ENCODE measurements around the gene COA7.
A peak's percentile ranks its signal among the peaks of the same experiment; 100 is the strongest.

Gene COA7

DNA sequence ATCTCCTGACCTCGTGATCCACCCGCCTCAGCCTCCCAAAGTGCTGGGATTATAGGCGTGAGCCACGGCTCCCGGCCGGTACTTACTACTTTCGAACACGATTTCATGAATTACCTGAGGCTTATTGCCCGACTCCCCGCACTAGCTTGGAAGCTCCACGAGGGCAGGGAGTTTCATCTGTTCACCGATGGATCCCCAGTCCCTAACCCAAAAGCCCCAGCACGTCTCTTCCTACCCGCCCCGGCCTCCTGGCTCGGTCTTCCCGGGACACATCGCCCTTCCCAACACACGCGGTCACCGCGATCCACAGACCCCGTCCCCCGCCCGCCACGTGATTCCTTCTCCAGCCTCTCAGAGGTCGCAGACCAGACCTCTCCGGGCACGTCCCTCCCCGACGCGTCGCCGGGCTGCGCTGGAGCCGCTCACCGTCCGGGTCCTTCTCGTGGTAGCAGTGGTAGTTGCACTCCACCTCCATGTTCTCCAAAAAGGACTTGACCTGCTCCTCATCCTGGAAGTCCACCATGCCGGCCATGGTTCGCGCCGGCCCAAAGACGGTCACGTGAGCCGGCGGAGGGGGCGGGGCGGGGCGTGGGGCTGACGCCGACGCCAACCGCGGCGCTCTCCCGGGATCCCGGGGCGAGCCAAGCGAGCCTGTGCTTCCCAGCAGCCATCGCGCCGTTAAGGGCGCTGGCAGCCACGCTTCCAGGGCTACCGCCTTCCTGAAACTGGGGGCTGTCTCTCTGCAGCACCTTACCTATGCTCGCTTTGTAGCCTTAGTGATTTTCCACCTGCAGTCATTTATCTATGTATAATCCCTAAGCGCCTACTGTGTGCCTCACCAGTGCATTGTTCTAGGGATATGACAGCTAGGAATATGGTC is at the start of gene COA7:
Gene COA7 (minus strand): TSS at position 553 of the 880 bp plus-strand sequence. CDS start 21 bp downstream, at position 532.
- DNase-seq (ENCODE audit: low spot score) = peak; percentile 86
- in situ Hi-C loops (cut with MboI; ENCODE audit: low sequenced_read_pairs, unreplicated experiment) = loop anchor here (25.0 kb wide), 1 partner anchor 561 kb away; the partner anchor contains the start of gene ZFYVE9
- TF ChIP-seq, protein P1, sequence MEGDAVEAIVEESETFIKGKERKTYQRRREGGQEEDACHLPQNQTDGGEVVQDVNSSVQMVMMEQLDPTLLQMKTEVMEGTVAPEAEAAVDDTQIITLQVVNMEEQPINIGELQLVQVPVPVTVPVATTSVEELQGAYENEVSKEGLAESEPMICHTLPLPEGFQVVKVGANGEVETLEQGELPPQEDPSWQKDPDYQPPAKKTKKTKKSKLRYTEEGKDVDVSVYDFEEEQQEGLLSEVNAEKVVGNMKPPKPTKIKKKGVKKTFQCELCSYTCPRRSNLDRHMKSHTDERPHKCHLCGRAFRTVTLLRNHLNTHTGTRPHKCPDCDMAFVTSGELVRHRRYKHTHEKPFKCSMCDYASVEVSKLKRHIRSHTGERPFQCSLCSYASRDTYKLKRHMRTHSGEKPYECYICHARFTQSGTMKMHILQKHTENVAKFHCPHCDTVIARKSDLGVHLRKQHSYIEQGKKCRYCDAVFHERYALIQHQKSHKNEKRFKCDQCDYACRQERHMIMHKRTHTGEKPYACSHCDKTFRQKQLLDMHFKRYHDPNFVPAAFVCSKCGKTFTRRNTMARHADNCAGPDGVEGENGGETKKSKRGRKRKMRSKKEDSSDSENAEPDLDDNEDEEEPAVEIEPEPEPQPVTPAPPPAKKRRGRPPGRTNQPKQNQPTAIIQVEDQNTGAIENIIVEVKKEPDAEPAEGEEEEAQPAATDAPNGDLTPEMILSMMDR (IDR thresholded peaks at IDR 0.05; ENCODE audit: borderline replicate concordance, control extremely low read depth, extremely low read depth, insufficient read depth, missing control alignments) = no peak

DNA sequence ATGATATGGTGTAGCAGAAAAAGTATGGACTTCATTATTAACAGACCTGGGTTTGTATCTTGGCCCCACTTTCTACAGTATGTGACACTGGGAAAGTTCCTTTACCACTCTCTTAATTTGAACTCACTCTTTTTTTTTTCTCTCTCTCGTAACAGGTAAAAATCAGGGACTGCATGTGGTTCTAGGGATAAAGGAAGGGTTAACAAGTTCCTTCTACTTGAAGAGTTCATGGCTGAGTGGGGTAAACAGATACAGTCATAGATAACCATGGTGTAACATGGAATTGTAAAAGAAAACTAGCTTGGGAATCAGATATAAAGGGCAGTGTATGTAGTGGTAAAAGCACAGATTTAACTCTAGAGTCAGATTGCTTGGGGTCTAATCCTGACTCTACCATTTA is 49.3 kb upstream of the COA7 start:
- TF ChIP-seq, protein P1 (IDR thresholded peaks at IDR 0.05; ENCODE audit: borderline replicate concordance, control extremely low read depth, extremely low read depth, insufficient read depth, missing control alignments) = no peak
- DNase-seq (ENCODE audit: low spot score) = no peak
- in situ Hi-C loops (cut with MboI; ENCODE audit: low sequenced_read_pairs, unreplicated experiment) = no loop called here

DNA sequence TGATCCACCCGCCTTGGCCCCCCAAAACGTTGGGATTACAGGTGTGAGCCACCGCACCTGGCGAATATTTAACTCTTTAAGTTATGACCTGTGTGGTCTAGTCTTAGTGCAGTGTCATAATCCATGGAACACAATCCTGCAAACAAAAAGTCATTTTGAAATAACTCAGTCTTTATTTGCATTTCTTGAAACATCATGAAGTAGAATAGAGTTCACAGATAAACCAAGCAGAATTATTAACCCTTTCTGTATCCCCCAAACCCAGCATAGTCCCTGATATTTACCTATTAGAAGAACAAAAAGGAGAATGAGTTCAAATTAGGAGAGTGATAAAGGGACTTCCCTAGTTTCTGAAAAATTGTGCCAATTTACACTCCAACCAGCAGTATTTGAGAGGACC is 48.0 kb upstream of the COA7 start:
- in situ Hi-C loops (cut with MboI; ENCODE audit: low sequenced_read_pairs, unreplicated experiment) = no loop called here
- no peak for DNase-seq (ENCODE audit: low spot score)
- TF ChIP-seq, protein P1 (IDR thresholded peaks at IDR 0.05; ENCODE audit: borderline replicate concordance, control extremely low read depth, extremely low read depth, insufficient read depth, missing control alignments) = no peak

DNA sequence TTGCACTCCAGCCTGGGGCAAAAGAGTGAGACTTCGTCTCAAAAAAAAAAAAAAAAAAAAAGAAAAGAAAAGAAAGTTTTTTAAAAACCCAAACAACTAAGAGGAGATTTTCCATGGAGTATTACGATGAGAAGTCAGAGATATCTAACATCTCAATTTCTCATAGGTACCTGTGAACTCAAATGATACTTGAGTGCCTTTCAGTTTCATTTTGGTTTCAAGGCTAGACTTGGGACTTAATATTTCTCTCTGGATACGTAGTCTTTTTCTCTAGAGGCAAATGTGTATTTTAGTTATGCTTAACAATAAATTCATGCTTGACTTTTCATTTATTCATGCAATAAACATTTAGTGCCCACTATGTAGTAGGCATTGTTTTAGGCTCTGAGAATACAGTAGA is 43.1 kb upstream of the COA7 start:
- DNase-seq (ENCODE audit: low spot score) = no peak
- TF ChIP-seq, protein P1 (IDR thresholded peaks at IDR 0.05; ENCODE audit: borderline replicate concordance, control extremely low read depth, extremely low read depth, insufficient read depth, missing control alignments) = no peak

DNA sequence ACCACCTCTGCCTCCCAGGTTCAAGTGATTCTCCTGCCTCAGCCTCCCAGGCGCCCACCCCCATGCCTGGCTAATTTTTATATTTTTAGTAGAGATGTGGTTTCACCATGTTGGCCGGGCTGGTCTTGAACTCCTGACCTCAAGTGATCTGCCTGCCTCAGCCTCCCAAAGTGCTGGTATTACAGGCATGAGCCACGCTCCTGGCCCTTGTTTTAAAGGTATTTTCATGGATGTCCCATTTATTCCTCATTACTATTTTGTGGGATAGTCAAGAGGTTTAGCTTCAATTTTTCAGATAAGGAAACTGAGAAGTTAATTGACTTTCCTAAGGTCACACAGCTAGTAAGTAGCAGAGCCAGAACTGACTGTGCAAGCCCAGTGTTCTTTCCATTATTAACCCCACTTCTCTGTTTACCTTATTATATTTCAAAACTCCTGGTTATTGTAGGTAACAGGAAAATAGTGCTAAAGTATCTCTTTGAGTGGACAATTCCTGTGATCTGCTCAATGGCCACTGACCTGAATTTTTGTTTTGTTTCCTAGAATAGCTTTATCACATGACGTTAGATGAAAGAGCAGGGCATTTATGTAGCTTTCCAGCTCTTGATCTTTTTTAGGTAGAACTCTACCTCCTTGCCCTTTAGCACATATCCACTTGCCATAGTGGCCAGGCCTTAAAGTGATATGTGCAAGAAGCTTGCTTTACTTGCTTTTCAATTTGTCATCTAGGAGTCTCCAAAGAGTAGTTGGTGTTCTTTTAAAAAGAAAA is 41.7 kb upstream of the COA7 start:
- in situ Hi-C loops (cut with MboI; ENCODE audit: low sequenced_read_pairs, unreplicated experiment) = no loop called here
- TF ChIP-seq, protein P1 (IDR thresholded peaks at IDR 0.05; ENCODE audit: borderline replicate concordance, control extremely low read depth, extremely low read depth, insufficient read depth, missing control alignments) = no peak
- no peak for DNase-seq (ENCODE audit: low spot score)

More for the DNA sequence above, 43.1 kb upstream of the COA7 start:
- in situ Hi-C loops (cut with MboI; ENCODE audit: low sequenced_read_pairs, unreplicated experiment) = no loop called here

DNA sequence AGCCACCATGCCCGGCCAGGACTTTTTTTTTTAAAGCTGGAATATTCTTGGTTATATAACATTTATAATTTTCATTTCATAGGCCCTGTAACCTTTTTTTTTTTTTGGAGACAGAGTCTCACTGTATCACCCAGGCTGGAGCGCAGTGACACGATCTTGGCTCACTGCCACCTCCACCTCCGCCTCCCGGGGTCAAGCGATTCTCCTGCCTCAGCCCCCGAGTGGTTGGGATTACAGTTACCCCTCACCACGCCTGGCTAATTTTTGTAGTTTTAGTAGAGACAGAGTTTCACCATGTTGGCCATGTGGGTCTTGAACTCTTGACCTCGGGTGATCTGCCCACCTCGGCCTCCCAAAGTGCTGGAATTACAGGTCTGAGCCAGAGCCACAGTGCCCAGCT is 40.7 kb upstream of the COA7 start:
- in situ Hi-C loops (cut with MboI; ENCODE audit: low sequenced_read_pairs, unreplicated experiment) = no loop called here
- TF ChIP-seq, protein P1 (IDR thresholded peaks at IDR 0.05; ENCODE audit: borderline replicate concordance, control extremely low read depth, extremely low read depth, insufficient read depth, missing control alignments) = no peak
- no peak for DNase-seq (ENCODE audit: low spot score)
